H9 (cell line): Measurements from ENCODE around the gene SKOR2. TPM values are rescaled to one million over a fixed set of nuclear protein-coding genes. Genes with fewer than 3 reads are reported as not detected.

Experiments
- DNase-seq: peaks from one replicate; pipeline ENCODE4 v3.0.0-alpha.2; 2017
- H2AFZ ChIP-seq: one replicate; pipeline ENCODE4 v1.6.1; 2013; ENCODE audit warnings: mild to moderate bottlenecking, low read length, control low read depth, moderate library complexity
- H2AK5ac ChIP-seq: 2 replicates; pipeline ENCODE4 v1.6.1; 2013; ENCODE audit warnings: low read length, control low read depth, mixed read lengths; ENCODE audit not compliant: insufficient read length
- H2BK120ac ChIP-seq: one replicate; pipeline ENCODE4 v1.6.1; 2013; ENCODE audit warnings: low read depth, mild to moderate bottlenecking, low read length, control low read depth, inconsistent platforms; ENCODE audit not compliant: poor library complexity, severe bottlenecking
- H2BK12ac ChIP-seq: 2 replicates; pipeline ENCODE4 v1.6.1; 2013; ENCODE audit warnings: low read length, control low read depth, mixed read lengths, low read depth; ENCODE audit not compliant: insufficient read length
- H2BK15ac ChIP-seq: 2 replicates; pipeline ENCODE4 v1.6.1; 2013; ENCODE audit warnings: low read depth, low read length, control low read depth
- H2BK20ac ChIP-seq: one replicate; pipeline ENCODE4 v1.6.1; 2013; ENCODE audit warnings: low read depth, mild to moderate bottlenecking, low read length, control low read depth, inconsistent platforms; ENCODE audit not compliant: poor library complexity, severe bottlenecking
- H2BK5ac ChIP-seq: 2 replicates; pipeline ENCODE4 v1.6.1; 2013; ENCODE audit warnings: low read length, control low read depth, mixed read lengths; ENCODE audit not compliant: insufficient read length
- H3K14ac ChIP-seq: 2 replicates; pipeline ENCODE4 v1.6.1; 2013; ENCODE audit warnings: low read length, control low read depth; ENCODE audit not compliant: insufficient read depth
- H3K18ac ChIP-seq: 2 replicates; pipeline ENCODE4 v1.6.1; 2013; ENCODE audit warnings: low read depth, mild to moderate bottlenecking, mixed read lengths, low read length, control low read depth; ENCODE audit not compliant: insufficient read length
- H3K23ac ChIP-seq: 2 replicates; pipeline ENCODE4 v1.6.1; 2013; ENCODE audit warnings: low read length, control low read depth, mixed read lengths, low read depth; ENCODE audit not compliant: insufficient read length
- H3K23me2 ChIP-seq: 2 replicates; pipeline ENCODE4 v1.6.1; 2013; ENCODE audit warnings: low read depth, mild to moderate bottlenecking, mixed read lengths, low read length, control low read depth; ENCODE audit not compliant: insufficient read length, poor library complexity, severe bottlenecking
- H3K27ac ChIP-seq: 2 replicates; pipeline ENCODE4 v1.5.1; 2013; ENCODE audit warnings: low read length, control low read depth, mixed read lengths, low read depth; ENCODE audit not compliant: insufficient read length
- H3K27me3 ChIP-seq: 2 replicates; pipeline ENCODE4 v1.6.1; 2013; ENCODE audit warnings: low read length, control low read depth, inconsistent platforms; ENCODE audit not compliant: insufficient read depth
- H3K4ac ChIP-seq: 2 replicates; pipeline ENCODE4 v1.6.1; 2013; ENCODE audit warnings: low read depth, mild to moderate bottlenecking, control low read depth, inconsistent platforms, low read length, moderate library complexity
- H3K4me1 ChIP-seq: 2 replicates; pipeline ENCODE4 v1.6.1; 2013; ENCODE audit warnings: low read length, control low read depth, inconsistent platforms; ENCODE audit not compliant: insufficient read depth
- H3K4me2 ChIP-seq: 2 replicates; pipeline ENCODE4 v1.6.1; 2013; ENCODE audit warnings: low read length, control low read depth, mixed read lengths; ENCODE audit not compliant: insufficient read length, insufficient read depth
- H3K56ac ChIP-seq: 2 replicates; pipeline ENCODE4 v1.6.1; 2013; ENCODE audit warnings: low read depth, mild to moderate bottlenecking, mixed read lengths, low read length, control low read depth; ENCODE audit not compliant: insufficient read length
- H3K79me1 ChIP-seq: 2 replicates; pipeline ENCODE4 v1.6.1; 2013; ENCODE audit warnings: low read depth, mild to moderate bottlenecking, moderate library complexity, low read length, control low read depth, inconsistent platforms; ENCODE audit not compliant: insufficient read depth, poor library complexity, severe bottlenecking
- H3K79me2 ChIP-seq: 2 replicates; pipeline ENCODE4 v1.6.1; 2013; ENCODE audit warnings: low read length, control low read depth, inconsistent platforms; ENCODE audit not compliant: insufficient read depth
- H3K9ac ChIP-seq: 2 replicates; pipeline ENCODE4 v1.6.1; 2013; ENCODE audit warnings: low read length, control low read depth, mixed read lengths; ENCODE audit not compliant: insufficient read length; ENCODE audit errors: extremely low read depth
- H3K9me3 ChIP-seq: one replicate; pipeline ENCODE4 v1.6.1; 2013; ENCODE audit warnings: low read depth, low read length, inconsistent platforms; ENCODE audit not compliant: control insufficient read depth
- H3T11ph ChIP-seq: one replicate; pipeline ENCODE4 v1.6.1; 2013; ENCODE audit warnings: mild to moderate bottlenecking, low read length, control low read depth, inconsistent platforms
- H4K20me1 ChIP-seq: one replicate; pipeline ENCODE4 v1.6.1; 2013; ENCODE audit not compliant: control insufficient read depth, insufficient read length, insufficient read depth
- H4K5ac ChIP-seq: 2 replicates; pipeline ENCODE4 v1.6.1; 2013; ENCODE audit warnings: low read depth, mild to moderate bottlenecking, mixed read lengths, low read length, control low read depth; ENCODE audit not compliant: insufficient read length
- H4K8ac ChIP-seq: replicated peaks from 2 replicates; pipeline ENCODE4 v1.6.1; 2013; ENCODE audit warnings: low read length, control low read depth, mixed read lengths, low read depth; ENCODE audit not compliant: insufficient read length
- H4K91ac ChIP-seq: 2 replicates; pipeline ENCODE4 v1.6.1; 2013; ENCODE audit warnings: low read depth, mild to moderate bottlenecking, moderate library complexity, mixed read lengths, low read length, control low read depth; ENCODE audit not compliant: insufficient read length
- H3K27ac Mint-ChIP-seq, 3 experiments: 2 replicates in 2 of 3; 3 replicates in 1 of 3; pipeline ENCODE4 v1.8.0; 2020 to 2021; ENCODE audit warnings: mixed read lengths in 3 of 3, mild to moderate bottlenecking in 1 of 3, moderate library complexity in 1 of 3
- H3K27me3 Mint-ChIP-seq: 2 replicates; pipeline ENCODE4 v1.8.0; 2021; ENCODE audit warnings: low read depth, mild to moderate bottlenecking, moderate library complexity, mixed read lengths
- H3K36me3 Mint-ChIP-seq, 3 experiments: 2 replicates in 2 of 3; 3 replicates in 1 of 3; pipeline ENCODE4 v1.8.0; 2020 to 2021; ENCODE audit warnings: low read depth in 3 of 3, mixed read lengths in 3 of 3; ENCODE audit not compliant: insufficient read depth in 1 of 3
- H3K4me1 Mint-ChIP-seq, 2 experiments: 2 replicates each; pipeline ENCODE4 v1.8.0; 2020; ENCODE audit warnings: mixed read lengths in 2 of 2
- H3K4me3 Mint-ChIP-seq, 2 experiments: 2 replicates in 1 of 2; 3 replicates in 1 of 2; pipeline ENCODE4 v1.8.0; 2020 to 2021; ENCODE audit warnings: mild to moderate bottlenecking in 2 of 2, mixed read lengths in 2 of 2, moderate library complexity in 1 of 2
- H3K9me3 Mint-ChIP-seq, 2 experiments: 2 replicates in 1 of 2; 3 replicates in 1 of 2; pipeline ENCODE4 v1.8.0; 2020; ENCODE audit warnings: mild to moderate bottlenecking in 2 of 2, mixed read lengths in 2 of 2, moderate library complexity in 1 of 2
- WGBS: extraction: QIAGEN DNeasy Blood & Tissue Kit; methylation state at CpG from one replicate; pipeline ENCODE4 v1.1.7; 2013; ENCODE audit warnings: missing lambda C conversion rate, low lambda C conversion rate, mixed read lengths; ENCODE audit not compliant: insufficient read length; ENCODE audit errors: extremely low coverage; 5-methylcytosine and 5-hydroxymethylcytosine counted together
- total RNA-seq: library from RNA; stranded (reverse); gene quantifications from 2 replicates; pipeline ENCODE4 v1.2.1, GENCODE V29; 2021
- TF ChIP-seq, protein P1 (sequence below): fragments of 200-600 bp; sonication (generic); conservative IDR thresholded peaks from 3 replicates; pipeline ENCODE4 v1.8.0; 2021; ENCODE audit warnings: antibody characterized with exemption, mild to moderate bottlenecking

Gene SKOR2
- total RNA-seq, 1 experiment from 2014 or later, result 0.24 TPM

GRCh38 chr18:47287911-47288585 is 36.6 kb upstream of the SKOR2 start:
- H4K5ac ChIP-seq, result no peak overlapping the region
- H4K20me1 ChIP-seq, result no peaks in the 10 kb centered on the region
- H3K79me2 ChIP-seq, result no peaks in the 10 kb centered on the region
- no peak overlapping the region for H2BK15ac ChIP-seq
- no peak overlapping the region for H3K9ac ChIP-seq
- H3K4me1 ChIP-seq, result no peaks in the 10 kb centered on the region; the same call in 1 of the 2 replicates
- H2BK12ac ChIP-seq, result no peak overlapping the region
- no peak overlapping the region for H2AK5ac ChIP-seq
- H2AFZ ChIP-seq, result no peak overlapping the region
- no peak for DNase-seq
- H3K4me3 Mint-ChIP-seq, result no peak overlapping the region
- TF ChIP-seq, protein P1, sequence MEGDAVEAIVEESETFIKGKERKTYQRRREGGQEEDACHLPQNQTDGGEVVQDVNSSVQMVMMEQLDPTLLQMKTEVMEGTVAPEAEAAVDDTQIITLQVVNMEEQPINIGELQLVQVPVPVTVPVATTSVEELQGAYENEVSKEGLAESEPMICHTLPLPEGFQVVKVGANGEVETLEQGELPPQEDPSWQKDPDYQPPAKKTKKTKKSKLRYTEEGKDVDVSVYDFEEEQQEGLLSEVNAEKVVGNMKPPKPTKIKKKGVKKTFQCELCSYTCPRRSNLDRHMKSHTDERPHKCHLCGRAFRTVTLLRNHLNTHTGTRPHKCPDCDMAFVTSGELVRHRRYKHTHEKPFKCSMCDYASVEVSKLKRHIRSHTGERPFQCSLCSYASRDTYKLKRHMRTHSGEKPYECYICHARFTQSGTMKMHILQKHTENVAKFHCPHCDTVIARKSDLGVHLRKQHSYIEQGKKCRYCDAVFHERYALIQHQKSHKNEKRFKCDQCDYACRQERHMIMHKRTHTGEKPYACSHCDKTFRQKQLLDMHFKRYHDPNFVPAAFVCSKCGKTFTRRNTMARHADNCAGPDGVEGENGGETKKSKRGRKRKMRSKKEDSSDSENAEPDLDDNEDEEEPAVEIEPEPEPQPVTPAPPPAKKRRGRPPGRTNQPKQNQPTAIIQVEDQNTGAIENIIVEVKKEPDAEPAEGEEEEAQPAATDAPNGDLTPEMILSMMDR, result no peak
- H3K4me1 Mint-ChIP-seq, result peaks cover 4 to 14% of the 10 kb centered on the region in 2 experiments
- 0 out of 7 replicates have a peak overlapping the region, but pooled peaks of 1 of the 3 experiments have one; percentile 7 for H3K27ac Mint-ChIP-seq
- H3K56ac ChIP-seq, result no peak overlapping the region
- H3K18ac ChIP-seq, result no peak overlapping the region
- H3K9me3 ChIP-seq, result no peaks in the 10 kb centered on the region
- H2BK20ac ChIP-seq, result no peak overlapping the region
- no peaks in the 10 kb centered on the region for H3K36me3 Mint-ChIP-seq
- no peaks in the 10 kb centered on the region for H3K79me1 ChIP-seq
- no peak overlapping the region for H4K8ac ChIP-seq
- peaks cover 12% of the 10 kb centered on the region for H3K27me3 Mint-ChIP-seq
- H3K4me2 ChIP-seq, result no peak overlapping the region
- H3K23ac ChIP-seq, result no peak overlapping the region
- H2BK5ac ChIP-seq, result no peak overlapping the region
- H3K27me3 ChIP-seq, result no peaks in the 10 kb centered on the region
- WGBS, result no CpG with 5 or more reads among the region's 7 CpGs
- no peak overlapping the region for H4K91ac ChIP-seq
- H2BK120ac ChIP-seq, result no peak overlapping the region
- H3K9me3 Mint-ChIP-seq, result no peaks in the 10 kb centered on the region
- H3K27ac ChIP-seq, result no peak overlapping the region
- H3K23me2 ChIP-seq, result no peaks in the 10 kb centered on the region
- no peak overlapping the region for H3K14ac ChIP-seq
- no peak overlapping the region for H3K4ac ChIP-seq
- no peak overlapping the region for H3T11ph ChIP-seq
